Hepatocyte (in vitro differentiated cells): ENCODE data around the gene TBC1D3B. TPM values are rescaled to one million over a fixed set of nuclear protein-coding genes. Genes with fewer than 3 reads are reported as not detected.

ENCODE experiments used
- DNase-seq: peaks from one replicate; pipeline ENCODE4 v3.0.0-alpha.2; 2016; ENCODE audit warnings: low spot score
- H2AFZ ChIP-seq: fragments of 200-600 bp; sonication (generic); 2 replicates; pipeline ENCODE4 v1.6.0; 2016; ENCODE audit warnings: antibody characterized with exemption, mild to moderate bottlenecking
- H3K27ac ChIP-seq: fragments of 200-600 bp; sonication (generic); 2 replicates; pipeline ENCODE4 v1.5.1; 2016; ENCODE audit warnings: mild to moderate bottlenecking
- H3K27me3 ChIP-seq: fragments of 200-600 bp; sonication (generic); 2 replicates; pipeline ENCODE4 v1.6.1; 2016
- H3K36me3 ChIP-seq: fragments of 200-600 bp; sonication (generic); replicated peaks from 2 replicates; pipeline ENCODE4 v1.5.1; 2016; ENCODE audit warnings: low read depth; ENCODE audit not compliant: insufficient read depth
- H3K4me1 ChIP-seq: fragments of 200-600 bp; sonication (generic); 2 replicates; pipeline ENCODE4 v1.5.1; 2016; ENCODE audit warnings: mild to moderate bottlenecking, moderate library complexity; ENCODE audit not compliant: insufficient read depth
- H3K4me2 ChIP-seq: fragments of 200-600 bp; sonication (generic); 2 replicates; pipeline ENCODE4 v1.6.0; 2016
- H3K4me3 ChIP-seq: fragments of 200-600 bp; sonication (generic); 2 replicates; pipeline ENCODE4 v1.5.1; 2016; ENCODE audit warnings: mild to moderate bottlenecking
- H3K79me2 ChIP-seq: fragments of 200-600 bp; sonication (generic); 2 replicates; pipeline ENCODE4 v1.6.0; 2017; ENCODE audit warnings: mild to moderate bottlenecking
- H3K9me2 ChIP-seq: fragments of 200-600 bp; sonication (generic); replicated peaks from 2 replicates; pipeline ENCODE4 v1.6.0; 2017; ENCODE audit warnings: mild to moderate bottlenecking; ENCODE audit not compliant: insufficient read depth
- H3K9me3 ChIP-seq: fragments of 200-600 bp; sonication (generic); 2 replicates; pipeline ENCODE4 v1.5.1; 2016; ENCODE audit warnings: low read depth, mild to moderate bottlenecking
- H4K20me1 ChIP-seq: fragments of 200-600 bp; sonication (generic); 2 replicates; pipeline ENCODE4 v1.6.0; 2016; ENCODE audit warnings: mild to moderate bottlenecking; ENCODE audit not compliant: insufficient read depth, poor library complexity, severe bottlenecking
- EZH2 ChIP-seq: fragments of 200-600 bp; sonication (generic); IDR thresholded peaks from 2 replicates; pipeline ENCODE4 v1.6.1; 2016; ENCODE audit warnings: antibody characterized with exemption, mild to moderate bottlenecking, borderline replicate concordance
- EZH2phosphoT487 ChIP-seq: fragments of 200-600 bp; sonication (generic); IDR thresholded peaks from one replicate; pipeline ENCODE4 v1.6.1; 2018; ENCODE audit warnings: antibody characterized with exemption, mild to moderate bottlenecking, low read depth, moderate library complexity; ENCODE audit not compliant: unreplicated experiment, severe bottlenecking
- WGBS: methylation state at CpG from one replicate; pipeline ENCODE4 v1.1.6; 2016; ENCODE audit warnings: low lambda C conversion rate; ENCODE audit errors: missing lambda C conversion rate; 5-methylcytosine and 5-hydroxymethylcytosine counted together
- polyA plus RNA-seq: library from polyadenylated mRNA; unstranded; fragments of >200 nt; fragmentation: Nextera tagmentation; extraction: Ambion mirVana; gene quantifications from 2 replicates; pipeline ENCODE4 v1.2.1, GENCODE V29; 2016
- total RNA-seq: library from RNA; depleted of rRNA; stranded (reverse); fragments of >200 nt; gene quantifications from 2 replicates; pipeline ENCODE4 v1.2.3, GENCODE V29; 2014
- TF ChIP-seq, protein P1 (sequence below): fragments of 200-600 bp; sonication (generic); IDR thresholded peaks from 2 replicates; pipeline ENCODE4 v1.5.1; 2016; ENCODE audit warnings: antibody characterized with exemption, mild to moderate bottlenecking; ENCODE audit not compliant: poor library complexity

Gene TBC1D3B
- total and polyA plus RNA-seq, 2 experiments from 2014 or later = 4.7 TPM; not detected in 1

GRCh38 chr17:36149296-36149820, 27.1 kb downstream of the TBC1D3B start:
- Histone ChIP-seq H4K20me1 (no peaks in the 10 kb centered on the region), H3K9me3 (no peaks in the 10 kb centered on the region), H3K4me3 (no peak overlapping the region), H3K79me2 (no peaks in the 10 kb centered on the region), H3K4me1 (no peaks in the 10 kb centered on the region), H3K9me2 (no peaks in the 10 kb centered on the region), H3K4me2 (no peak overlapping the region), H2AFZ (no peak overlapping the region), H3K36me3 (no peaks in the 10 kb centered on the region), H3K27ac (no peak overlapping the region), H3K27me3 (peaks cover 14% of the 10 kb centered on the region)
- 68% methylated on average over 11 of the region's 11 CpGs for WGBS
- DNase-seq = peak; percentile 31
- TF ChIP-seq, protein P1, sequence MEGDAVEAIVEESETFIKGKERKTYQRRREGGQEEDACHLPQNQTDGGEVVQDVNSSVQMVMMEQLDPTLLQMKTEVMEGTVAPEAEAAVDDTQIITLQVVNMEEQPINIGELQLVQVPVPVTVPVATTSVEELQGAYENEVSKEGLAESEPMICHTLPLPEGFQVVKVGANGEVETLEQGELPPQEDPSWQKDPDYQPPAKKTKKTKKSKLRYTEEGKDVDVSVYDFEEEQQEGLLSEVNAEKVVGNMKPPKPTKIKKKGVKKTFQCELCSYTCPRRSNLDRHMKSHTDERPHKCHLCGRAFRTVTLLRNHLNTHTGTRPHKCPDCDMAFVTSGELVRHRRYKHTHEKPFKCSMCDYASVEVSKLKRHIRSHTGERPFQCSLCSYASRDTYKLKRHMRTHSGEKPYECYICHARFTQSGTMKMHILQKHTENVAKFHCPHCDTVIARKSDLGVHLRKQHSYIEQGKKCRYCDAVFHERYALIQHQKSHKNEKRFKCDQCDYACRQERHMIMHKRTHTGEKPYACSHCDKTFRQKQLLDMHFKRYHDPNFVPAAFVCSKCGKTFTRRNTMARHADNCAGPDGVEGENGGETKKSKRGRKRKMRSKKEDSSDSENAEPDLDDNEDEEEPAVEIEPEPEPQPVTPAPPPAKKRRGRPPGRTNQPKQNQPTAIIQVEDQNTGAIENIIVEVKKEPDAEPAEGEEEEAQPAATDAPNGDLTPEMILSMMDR = no peak

- no peaks in the 10 kb centered on the region for H3K79me2 ChIP-seq
- no peaks in the 10 kb centered on the region for H3K4me1 ChIP-seq
- DNase-seq = peak; percentile 83
- no peak overlapping the region for H3K4me3 ChIP-seq
- no peak overlapping the region for H2AFZ ChIP-seq
- no peak overlapping the region for H3K4me2 ChIP-seq
- no peaks in the 10 kb centered on the region for H3K36me3 ChIP-seq
- H4K20me1 ChIP-seq = no peaks in the 10 kb centered on the region
- no peak overlapping the region for H3K27ac ChIP-seq
- no peaks in the 10 kb centered on the region for H3K9me2 ChIP-seq
- no peaks in the 10 kb centered on the region for H3K9me3 ChIP-seq
- TF ChIP-seq EZH2 (no peak), EZH2phosphoT487 (no peak)
- TF ChIP-seq, protein P1 = peak; percentile 100
- peaks cover 8% of the 10 kb centered on the region for H3K27me3 ChIP-seq
- 41% methylated on average over 6 of the region's 6 CpGs for WGBS
Observed at GRCh38 chr17:36148559-36149295, 27.7 kb downstream of the TBC1D3B start.

DNA sequence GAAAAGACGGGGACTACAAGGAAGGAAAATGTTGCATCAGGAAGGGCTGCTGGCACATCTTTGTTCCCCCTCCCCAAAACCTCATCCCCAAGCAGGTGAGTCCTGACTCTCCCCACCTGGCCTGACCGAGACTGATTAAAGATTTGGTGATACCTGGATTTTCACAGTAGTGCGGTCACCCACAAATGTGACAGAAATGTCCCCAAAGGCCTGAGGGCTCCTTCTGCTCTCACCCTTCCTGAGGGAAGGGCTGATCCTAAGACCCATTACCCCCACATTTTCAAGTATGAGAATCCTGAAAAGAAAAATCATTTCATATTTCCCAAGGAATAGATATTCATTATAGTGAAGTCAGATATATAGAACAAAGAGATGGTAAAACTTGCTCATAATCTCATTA, 28.8 kb downstream of the TBC1D3B start:
- H3K9me3 ChIP-seq = no peaks in the 10 kb centered on the region
- H2AFZ ChIP-seq = no peak overlapping the region
- TF ChIP-seq, protein P1 = no peak
- H3K36me3 ChIP-seq = no peaks in the 10 kb centered on the region
- H3K27ac ChIP-seq = no peak overlapping the region
- H4K20me1 ChIP-seq = no peaks in the 10 kb centered on the region
- no peaks in the 10 kb centered on the region for H3K79me2 ChIP-seq
- H3K9me2 ChIP-seq = no peaks in the 10 kb centered on the region
- H3K4me2 ChIP-seq = no peak overlapping the region
- H3K27me3 ChIP-seq = peaks cover 5% of the 10 kb centered on the region
- WGBS = 90% methylated on average over 3 of the region's 3 CpGs
- DNase-seq = no peak
- H3K4me3 ChIP-seq = no peak overlapping the region
- H3K4me1 ChIP-seq = no peaks in the 10 kb centered on the region
